WI38 (cell line): ENCODE measurements around the gene C7.

Experiments
- H3K4me3 ChIP-seq: 2 replicates; pipeline ENCODE4 v1.5.1; 2011; ENCODE audit warnings: low read depth, mild to moderate bottlenecking, control low read depth, low read length
- TF ChIP-seq, protein P1 (sequence below): IDR thresholded peaks from 2 replicates; pipeline ENCODE4 v1.5.1; 2012; ENCODE audit warnings: low read depth, mild to moderate bottlenecking, control low read depth, low read length

Gene C7

DNA sequence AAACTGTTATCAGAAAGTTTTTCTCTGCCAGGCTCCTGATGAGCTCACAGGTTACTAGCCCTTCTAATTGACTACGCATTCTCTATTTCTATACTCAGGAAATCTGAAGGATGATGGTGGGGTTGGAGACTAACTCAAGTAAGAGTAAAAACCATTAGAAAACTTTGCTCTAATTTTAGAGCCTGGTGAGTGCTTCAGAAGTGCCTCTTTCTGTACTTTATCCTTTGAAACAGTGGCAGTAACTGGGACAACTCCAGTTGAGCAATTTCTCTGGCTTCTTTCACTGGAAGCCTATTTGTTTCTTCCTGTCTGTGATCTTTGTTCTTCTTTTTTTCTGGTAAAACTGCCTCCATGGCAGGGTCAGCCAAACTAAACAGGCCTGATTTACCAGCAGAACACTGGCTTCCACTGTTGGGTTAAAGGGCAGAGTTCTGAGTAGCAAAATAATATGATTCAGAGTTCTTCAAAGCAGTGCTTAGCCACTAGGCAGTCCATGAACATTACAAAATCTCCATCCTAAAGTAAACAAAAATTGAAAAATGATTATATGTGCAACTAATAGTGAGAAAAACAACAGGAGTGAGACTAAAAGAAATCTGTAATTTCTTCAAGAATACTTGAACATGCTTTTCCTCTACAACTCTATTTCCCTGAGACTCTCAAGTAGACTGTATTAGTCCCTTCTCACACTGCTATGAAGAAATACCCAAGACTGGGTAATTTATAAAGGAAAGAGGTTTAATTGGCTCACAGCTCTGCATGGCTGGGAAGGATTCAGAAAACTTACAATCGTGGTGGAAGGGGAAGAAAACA is 82.1 kb downstream of the C7 start:
- TF ChIP-seq, protein P1, sequence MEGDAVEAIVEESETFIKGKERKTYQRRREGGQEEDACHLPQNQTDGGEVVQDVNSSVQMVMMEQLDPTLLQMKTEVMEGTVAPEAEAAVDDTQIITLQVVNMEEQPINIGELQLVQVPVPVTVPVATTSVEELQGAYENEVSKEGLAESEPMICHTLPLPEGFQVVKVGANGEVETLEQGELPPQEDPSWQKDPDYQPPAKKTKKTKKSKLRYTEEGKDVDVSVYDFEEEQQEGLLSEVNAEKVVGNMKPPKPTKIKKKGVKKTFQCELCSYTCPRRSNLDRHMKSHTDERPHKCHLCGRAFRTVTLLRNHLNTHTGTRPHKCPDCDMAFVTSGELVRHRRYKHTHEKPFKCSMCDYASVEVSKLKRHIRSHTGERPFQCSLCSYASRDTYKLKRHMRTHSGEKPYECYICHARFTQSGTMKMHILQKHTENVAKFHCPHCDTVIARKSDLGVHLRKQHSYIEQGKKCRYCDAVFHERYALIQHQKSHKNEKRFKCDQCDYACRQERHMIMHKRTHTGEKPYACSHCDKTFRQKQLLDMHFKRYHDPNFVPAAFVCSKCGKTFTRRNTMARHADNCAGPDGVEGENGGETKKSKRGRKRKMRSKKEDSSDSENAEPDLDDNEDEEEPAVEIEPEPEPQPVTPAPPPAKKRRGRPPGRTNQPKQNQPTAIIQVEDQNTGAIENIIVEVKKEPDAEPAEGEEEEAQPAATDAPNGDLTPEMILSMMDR: no peak
- no peak overlapping the region for H3K4me3 ChIP-seq

DNA sequence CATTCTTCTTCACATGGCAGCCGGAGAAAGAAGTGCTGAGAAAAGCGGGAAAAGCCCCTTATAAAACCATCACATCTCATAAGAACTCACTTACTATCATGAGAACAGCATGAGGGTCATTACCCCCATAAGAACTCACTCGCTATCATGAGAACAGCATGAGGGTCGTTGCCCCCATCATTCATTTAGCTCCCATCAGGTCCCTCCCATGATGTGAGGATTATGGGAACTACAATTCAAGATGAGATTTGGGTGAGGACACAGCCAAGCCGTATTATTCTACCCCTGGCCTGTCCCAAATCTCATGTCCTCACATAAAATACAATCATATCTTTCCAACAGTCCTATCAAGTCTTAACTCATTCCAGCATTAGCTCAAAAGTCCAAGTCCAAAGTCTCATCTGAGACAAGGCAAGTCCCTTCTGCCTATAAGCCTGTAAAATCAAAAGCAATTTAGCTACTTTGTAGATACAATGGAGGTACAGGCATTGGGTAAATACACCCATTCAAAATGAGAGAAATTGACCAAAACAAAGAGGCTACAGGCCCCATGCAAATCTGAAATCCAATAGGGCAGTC is 82.8 kb downstream of the C7 start:
- TF ChIP-seq, protein P1: no peak
- H3K4me3 ChIP-seq: no peak overlapping the region

DNA sequence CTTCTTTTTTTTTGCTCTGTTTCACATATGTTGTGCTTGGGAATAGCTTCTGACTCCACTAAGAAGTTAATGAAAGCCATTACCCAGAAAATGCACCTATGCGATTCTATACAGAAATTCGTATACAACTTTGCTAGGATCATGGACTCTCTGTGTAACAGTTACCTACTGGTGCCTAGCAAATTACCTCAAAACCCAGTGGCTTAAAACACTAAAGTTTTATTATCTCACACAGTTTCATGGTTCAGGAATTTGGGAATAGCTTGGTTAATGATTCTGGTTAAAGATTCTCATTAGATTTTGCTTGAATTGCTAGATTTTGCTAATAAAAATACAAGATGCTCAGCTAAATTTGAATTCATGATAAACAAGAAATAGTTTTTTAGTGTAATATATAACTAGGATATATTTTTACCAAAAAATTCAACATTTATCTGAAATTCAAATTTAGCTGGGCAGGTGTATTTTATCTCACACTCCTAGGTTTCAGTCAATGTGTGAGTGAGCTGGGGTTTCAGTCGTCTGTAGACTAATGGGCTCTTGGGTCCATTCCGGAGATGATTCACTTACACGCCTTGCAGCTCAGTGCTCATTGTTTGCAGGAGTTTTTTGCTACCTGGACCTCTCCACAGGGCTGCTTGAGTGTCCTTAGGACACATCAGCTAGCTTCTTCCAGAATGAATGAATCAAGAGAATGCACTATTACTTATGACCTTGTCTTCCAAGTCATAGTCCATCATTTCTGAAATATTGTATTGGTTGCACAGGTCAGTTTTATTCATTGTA is 86.7 kb downstream of the C7 start:
- no peak overlapping the region for H3K4me3 ChIP-seq

DNA sequence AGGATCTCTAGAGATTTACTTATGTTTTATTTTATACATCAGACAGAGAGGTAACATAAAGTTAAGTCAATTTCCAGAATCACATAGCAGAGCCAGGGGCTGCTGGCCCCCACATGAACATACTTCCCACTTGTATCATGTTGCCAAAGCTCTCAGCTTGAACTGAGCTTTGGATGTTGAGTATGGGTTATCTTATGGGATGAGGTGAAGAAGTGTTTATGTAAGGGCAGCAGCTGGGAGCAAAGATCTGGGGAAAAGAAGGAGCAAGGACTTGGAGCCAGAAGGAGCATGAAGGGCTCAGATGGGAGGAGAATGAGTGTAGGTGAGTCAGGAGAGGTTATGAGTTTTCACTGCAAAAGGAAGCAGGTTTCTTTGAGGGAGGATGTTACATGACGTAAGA is 89.8 kb downstream of the C7 start:
- TF ChIP-seq, protein P1: no peak
- no peak overlapping the region for H3K4me3 ChIP-seq

More for the DNA sequence above, 86.7 kb downstream of the C7 start:
- TF ChIP-seq, protein P1: no peak

DNA sequence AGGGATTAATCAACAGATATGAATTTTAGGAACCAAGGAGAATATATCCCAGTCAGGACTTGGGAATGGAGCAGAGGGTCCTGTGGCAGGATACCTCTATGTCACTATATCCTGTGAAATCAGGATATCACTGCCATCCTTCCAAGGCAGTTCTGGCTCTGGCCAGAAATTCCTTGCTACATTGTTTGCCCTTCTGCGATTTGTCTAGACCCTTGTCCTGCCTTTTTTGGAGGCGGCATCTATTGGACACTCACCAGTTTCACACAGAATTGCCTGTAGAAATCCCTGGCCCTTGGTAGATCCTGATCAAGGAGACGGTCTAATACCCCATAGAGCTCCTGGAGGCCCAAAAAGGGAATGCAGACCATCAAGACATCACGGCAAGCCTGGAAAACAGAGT is 90.7 kb downstream of the C7 start:
- H3K4me3 ChIP-seq: no peak overlapping the region

DNA sequence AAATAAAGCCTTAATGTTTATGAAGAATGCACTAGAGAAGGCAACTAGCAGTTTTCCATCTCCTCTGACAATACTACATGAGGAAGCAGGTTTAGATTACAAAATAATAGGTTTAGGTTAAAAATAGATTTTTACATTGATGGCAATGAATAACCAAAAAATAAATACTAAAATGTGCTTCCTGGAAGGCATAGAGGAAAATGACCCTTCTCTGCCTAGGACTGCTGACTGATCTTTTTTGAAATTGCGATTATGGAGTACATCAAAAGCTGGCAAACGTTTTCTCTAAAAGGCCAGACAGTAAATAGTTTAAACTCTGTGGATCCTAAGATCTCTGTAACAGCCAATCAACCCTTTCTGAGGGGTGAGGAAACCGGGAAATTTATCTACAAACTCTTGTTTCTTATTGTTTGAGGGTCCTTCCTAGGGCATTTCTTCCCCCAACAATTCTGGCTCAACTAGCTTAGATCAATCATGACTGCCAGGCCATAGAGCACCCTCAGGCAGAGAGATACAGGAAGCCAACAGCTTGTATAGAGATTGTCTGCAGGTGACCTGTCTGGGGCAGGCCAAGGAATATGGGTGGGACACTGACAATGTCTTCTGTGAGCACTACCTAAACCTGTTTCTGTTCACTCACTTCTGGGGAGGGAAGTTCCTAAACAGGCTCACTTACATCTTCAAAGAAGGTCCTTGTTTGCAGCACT is 94.5 kb downstream of the C7 start:
- H3K4me3 ChIP-seq: no peak overlapping the region
- TF ChIP-seq, protein P1: no peak

More for the DNA sequence above, 90.7 kb downstream of the C7 start:
- TF ChIP-seq, protein P1: no peak
